Esophagus muscularis mucosa (tissue), 3 donors: ENCODE results near the gene PAX6.

Source experiments
- POLR2A ChIP-seq: fragments of 450-650 bp; IDR thresholded peaks from one replicate; pipeline ENCODE4 v1.6.1; 2017; ENCODE audit warnings: antibody characterized with exemption, moderate library complexity, mild to moderate bottlenecking, low read depth
- POLR2AphosphoS5 ChIP-seq, 2 donors: sonication (generic); formaldehyde crosslinking; IDR thresholded peaks; one replicate each; pipeline ENCODE4 v1.6.1; 2017; ENCODE audit warnings: antibody characterized with exemption in 2 of 2
- TF ChIP-seq, protein P1 (sequence below), 3 experiments: fragments of 200-600 bp in 2 of 3; fragments of 450-650 bp in 1 of 3; sonication (generic) in 2 of 3; IDR thresholded peaks; one replicate each; pipeline ENCODE4 v1.5.1; 2017 to 2019; ENCODE audit warnings: antibody characterized with exemption in 3 of 3, mild to moderate bottlenecking in 2 of 3, moderate library complexity in 1 of 3

DNA sequence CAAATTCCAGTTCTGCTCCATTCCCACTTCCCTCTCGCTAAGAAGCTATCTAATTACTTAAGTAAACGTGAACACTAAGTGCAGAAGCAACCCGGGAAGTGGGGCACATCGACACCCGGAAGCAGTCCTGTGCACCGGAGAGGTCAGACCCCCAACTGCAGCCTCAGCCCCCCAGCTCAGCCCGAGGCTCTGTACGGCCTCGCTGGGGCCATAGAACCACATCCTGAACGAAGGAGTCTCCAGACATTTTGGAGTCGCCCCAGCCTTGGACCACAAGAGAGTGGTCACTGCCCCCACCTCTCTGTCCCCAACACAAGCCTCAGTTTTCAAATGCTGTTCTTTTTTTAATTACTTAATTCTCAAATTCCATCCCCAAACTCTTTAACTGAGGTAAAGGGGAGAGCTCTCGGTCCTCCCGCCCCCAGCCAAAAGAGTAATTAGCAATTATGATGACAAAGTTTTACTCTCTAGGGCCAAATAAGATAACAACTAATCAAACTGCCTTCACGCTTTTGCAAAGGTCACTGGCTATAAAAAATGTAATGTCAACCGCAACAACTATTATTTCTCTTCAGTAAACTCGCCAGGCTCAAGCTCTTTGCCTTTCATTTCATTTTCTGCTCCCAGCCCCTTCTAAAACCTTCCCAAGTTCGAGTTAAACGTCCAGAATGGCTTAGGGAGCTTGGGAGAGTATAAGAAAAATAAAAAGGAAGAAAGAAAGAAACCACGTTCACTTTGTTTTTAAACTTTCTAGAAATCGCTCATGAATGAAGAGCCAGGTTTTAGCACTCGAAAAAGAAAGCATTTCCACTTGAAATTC is 2.2 kb downstream of the PAX6 start:
- TF ChIP-seq, protein P1, sequence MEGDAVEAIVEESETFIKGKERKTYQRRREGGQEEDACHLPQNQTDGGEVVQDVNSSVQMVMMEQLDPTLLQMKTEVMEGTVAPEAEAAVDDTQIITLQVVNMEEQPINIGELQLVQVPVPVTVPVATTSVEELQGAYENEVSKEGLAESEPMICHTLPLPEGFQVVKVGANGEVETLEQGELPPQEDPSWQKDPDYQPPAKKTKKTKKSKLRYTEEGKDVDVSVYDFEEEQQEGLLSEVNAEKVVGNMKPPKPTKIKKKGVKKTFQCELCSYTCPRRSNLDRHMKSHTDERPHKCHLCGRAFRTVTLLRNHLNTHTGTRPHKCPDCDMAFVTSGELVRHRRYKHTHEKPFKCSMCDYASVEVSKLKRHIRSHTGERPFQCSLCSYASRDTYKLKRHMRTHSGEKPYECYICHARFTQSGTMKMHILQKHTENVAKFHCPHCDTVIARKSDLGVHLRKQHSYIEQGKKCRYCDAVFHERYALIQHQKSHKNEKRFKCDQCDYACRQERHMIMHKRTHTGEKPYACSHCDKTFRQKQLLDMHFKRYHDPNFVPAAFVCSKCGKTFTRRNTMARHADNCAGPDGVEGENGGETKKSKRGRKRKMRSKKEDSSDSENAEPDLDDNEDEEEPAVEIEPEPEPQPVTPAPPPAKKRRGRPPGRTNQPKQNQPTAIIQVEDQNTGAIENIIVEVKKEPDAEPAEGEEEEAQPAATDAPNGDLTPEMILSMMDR (IDR thresholded peaks at IDR 0.05) = no peak
- TF ChIP-seq POLR2AphosphoS5 (IDR thresholded peaks at IDR 0.05) (no peak), POLR2A (no peak)
